Panc1 (cell line): Measurements from ENCODE around the gene MTA3.

ENCODE experiments used
- POLR2AphosphoS5 ChIP-seq: IDR thresholded peaks from 2 replicates; pipeline ENCODE4 v1.6.1; 2012; ENCODE audit warnings: mild to moderate bottlenecking, low read depth, low read length, moderate library complexity
- SIN3A ChIP-seq: IDR thresholded peaks from 2 replicates; pipeline ENCODE4 v1.6.1; 2012; ENCODE audit warnings: low read depth, mild to moderate bottlenecking, low read length, moderate library complexity, borderline replicate concordance; ENCODE audit not compliant: insufficient read depth
- TF ChIP-seq, protein P1 (sequence below), 2 experiments: IDR thresholded peaks; 2 replicates each; pipeline ENCODE4 v1.6.1; 2011 to 2012; ENCODE audit warnings: low read depth in 2 of 2, control low read depth in 1 of 2, low read length in 1 of 2, mild to moderate bottlenecking in 1 of 2, moderate library complexity in 1 of 2; ENCODE audit not compliant: insufficient read depth in 1 of 2
- TF ChIP-seq, protein P2 (sequence below): fragments of 450-650 bp; IDR thresholded peaks from 2 replicates; pipeline ENCODE4 v1.5.1; 2017; ENCODE audit warnings: mild to moderate bottlenecking

DNA sequence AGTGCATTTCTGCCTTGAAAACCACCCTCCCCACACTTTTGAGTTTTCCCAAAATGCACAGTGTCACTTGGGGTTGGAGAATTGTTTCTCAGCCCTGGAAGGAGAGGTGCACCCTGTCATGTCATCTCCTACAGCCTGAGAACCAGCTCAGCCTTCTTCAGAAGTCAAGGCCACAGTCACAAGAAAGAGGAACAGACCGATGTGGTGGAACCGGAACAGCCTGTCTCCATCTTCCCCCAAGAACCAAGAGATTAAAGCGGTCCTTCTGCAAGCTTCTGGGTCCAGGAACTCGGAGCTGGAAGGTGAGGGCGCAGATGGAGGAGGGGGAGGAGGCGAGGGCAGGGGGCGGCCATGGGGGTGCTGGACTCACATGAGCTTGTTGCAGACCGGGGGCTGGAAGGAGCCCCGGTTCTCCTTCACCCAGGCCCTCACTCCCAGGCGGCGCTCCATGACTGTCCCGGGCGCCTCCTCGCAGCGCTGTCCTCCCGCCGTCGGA is 223.7 kb downstream of the MTA3 start:
- TF ChIP-seq, protein P1, sequence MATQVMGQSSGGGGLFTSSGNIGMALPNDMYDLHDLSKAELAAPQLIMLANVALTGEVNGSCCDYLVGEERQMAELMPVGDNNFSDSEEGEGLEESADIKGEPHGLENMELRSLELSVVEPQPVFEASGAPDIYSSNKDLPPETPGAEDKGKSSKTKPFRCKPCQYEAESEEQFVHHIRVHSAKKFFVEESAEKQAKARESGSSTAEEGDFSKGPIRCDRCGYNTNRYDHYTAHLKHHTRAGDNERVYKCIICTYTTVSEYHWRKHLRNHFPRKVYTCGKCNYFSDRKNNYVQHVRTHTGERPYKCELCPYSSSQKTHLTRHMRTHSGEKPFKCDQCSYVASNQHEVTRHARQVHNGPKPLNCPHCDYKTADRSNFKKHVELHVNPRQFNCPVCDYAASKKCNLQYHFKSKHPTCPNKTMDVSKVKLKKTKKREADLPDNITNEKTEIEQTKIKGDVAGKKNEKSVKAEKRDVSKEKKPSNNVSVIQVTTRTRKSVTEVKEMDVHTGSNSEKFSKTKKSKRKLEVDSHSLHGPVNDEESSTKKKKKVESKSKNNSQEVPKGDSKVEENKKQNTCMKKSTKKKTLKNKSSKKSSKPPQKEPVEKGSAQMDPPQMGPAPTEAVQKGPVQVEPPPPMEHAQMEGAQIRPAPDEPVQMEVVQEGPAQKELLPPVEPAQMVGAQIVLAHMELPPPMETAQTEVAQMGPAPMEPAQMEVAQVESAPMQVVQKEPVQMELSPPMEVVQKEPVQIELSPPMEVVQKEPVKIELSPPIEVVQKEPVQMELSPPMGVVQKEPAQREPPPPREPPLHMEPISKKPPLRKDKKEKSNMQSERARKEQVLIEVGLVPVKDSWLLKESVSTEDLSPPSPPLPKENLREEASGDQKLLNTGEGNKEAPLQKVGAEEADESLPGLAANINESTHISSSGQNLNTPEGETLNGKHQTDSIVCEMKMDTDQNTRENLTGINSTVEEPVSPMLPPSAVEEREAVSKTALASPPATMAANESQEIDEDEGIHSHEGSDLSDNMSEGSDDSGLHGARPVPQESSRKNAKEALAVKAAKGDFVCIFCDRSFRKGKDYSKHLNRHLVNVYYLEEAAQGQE (IDR thresholded peaks at IDR 0.05; ENCODE audit: insufficient read depth in 1 of 2, low read depth in 2 of 2, low read length in 1 of 2) = no peak
- TF ChIP-seq, protein P2, sequence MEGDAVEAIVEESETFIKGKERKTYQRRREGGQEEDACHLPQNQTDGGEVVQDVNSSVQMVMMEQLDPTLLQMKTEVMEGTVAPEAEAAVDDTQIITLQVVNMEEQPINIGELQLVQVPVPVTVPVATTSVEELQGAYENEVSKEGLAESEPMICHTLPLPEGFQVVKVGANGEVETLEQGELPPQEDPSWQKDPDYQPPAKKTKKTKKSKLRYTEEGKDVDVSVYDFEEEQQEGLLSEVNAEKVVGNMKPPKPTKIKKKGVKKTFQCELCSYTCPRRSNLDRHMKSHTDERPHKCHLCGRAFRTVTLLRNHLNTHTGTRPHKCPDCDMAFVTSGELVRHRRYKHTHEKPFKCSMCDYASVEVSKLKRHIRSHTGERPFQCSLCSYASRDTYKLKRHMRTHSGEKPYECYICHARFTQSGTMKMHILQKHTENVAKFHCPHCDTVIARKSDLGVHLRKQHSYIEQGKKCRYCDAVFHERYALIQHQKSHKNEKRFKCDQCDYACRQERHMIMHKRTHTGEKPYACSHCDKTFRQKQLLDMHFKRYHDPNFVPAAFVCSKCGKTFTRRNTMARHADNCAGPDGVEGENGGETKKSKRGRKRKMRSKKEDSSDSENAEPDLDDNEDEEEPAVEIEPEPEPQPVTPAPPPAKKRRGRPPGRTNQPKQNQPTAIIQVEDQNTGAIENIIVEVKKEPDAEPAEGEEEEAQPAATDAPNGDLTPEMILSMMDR = no peak
- no peak for TF ChIP-seq SIN3A
- TF ChIP-seq POLR2AphosphoS5 = no peak
